Vagina (tissue), 2 donors: ENCODE results near the gene ADCY3.

Experiments used
- CTCF ChIP-seq, 3 experiments: fragments of 450-650 bp in 2 of 3; fragments of 200-600 bp in 1 of 3; sonication (generic) in 1 of 3; IDR thresholded peaks; one replicate each; pipeline ENCODE4 v1.5.1; 2017 to 2019; ENCODE audit warnings: antibody characterized with exemption in 3 of 3, mild to moderate bottlenecking in 2 of 3, moderate library complexity in 2 of 3
- POLR2A ChIP-seq, 2 donors: fragments of 450-650 bp; IDR thresholded peaks; one replicate each; pipeline ENCODE4 v1.6.1; 2017; ENCODE audit warnings: antibody characterized with exemption in 2 of 2, mild to moderate bottlenecking in 2 of 2, moderate library complexity in 2 of 2
- POLR2AphosphoS5 ChIP-seq, 2 donors: sonication (generic); formaldehyde crosslinking; IDR thresholded peaks; one replicate each; pipeline ENCODE4 v1.9.0; 2017; ENCODE audit warnings: antibody characterized with exemption in 2 of 2, mild to moderate bottlenecking in 2 of 2, low read depth in 1 of 2; ENCODE audit not compliant: insufficient read depth in 1 of 2

GRCh38 chr2:24791452-24791851 is 128.6 kb downstream of the ADCY3 start:
- TF ChIP-seq CTCF (IDR thresholded peaks at IDR 0.05) = no peak
- no peak for TF ChIP-seq POLR2AphosphoS5 (IDR thresholded peaks at IDR 0.05; ENCODE audit: insufficient read depth in 1 of 2, low read depth in 1 of 2)
- TF ChIP-seq POLR2A (IDR thresholded peaks at IDR 0.05) = no peak
